ENCODE data around the gene SEC31B.

SEC31B gene

DNA sequence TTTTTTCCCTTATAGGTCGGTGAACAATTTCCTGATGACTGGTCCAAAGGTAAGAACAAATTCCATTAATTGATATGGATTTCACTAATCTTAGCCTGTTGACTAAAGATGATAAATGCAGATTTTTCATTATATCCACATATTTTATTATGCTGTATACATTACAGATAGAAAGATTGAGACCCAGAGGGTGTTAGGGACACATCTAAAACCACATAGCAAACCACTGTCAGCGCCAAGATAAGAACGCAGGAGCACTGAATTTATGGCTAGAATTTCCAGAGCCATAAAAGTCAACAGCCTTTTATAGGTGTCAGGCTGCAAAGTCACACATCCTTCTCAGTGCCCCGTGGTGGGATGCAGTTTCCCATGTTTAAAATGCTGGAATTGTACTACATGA lies 40.6 kb downstream of the SEC31B start:
- Histone ChIP-seq H3K4me3 (ENCODE audit: low read depth, low read length) (no peak overlapping the region), H3K27me3 (ENCODE audit: insufficient read depth, low read depth, severe bottlenecking) (peaks cover 46% of the 10 kb centered on the region), H3K36me3 (no peaks in the 10 kb centered on the region), H3K9me3 (ENCODE audit: severe bottlenecking) (no peaks in the 10 kb centered on the region), H3K27ac (no peak overlapping the region)
- TF ChIP-seq, protein P1, sequence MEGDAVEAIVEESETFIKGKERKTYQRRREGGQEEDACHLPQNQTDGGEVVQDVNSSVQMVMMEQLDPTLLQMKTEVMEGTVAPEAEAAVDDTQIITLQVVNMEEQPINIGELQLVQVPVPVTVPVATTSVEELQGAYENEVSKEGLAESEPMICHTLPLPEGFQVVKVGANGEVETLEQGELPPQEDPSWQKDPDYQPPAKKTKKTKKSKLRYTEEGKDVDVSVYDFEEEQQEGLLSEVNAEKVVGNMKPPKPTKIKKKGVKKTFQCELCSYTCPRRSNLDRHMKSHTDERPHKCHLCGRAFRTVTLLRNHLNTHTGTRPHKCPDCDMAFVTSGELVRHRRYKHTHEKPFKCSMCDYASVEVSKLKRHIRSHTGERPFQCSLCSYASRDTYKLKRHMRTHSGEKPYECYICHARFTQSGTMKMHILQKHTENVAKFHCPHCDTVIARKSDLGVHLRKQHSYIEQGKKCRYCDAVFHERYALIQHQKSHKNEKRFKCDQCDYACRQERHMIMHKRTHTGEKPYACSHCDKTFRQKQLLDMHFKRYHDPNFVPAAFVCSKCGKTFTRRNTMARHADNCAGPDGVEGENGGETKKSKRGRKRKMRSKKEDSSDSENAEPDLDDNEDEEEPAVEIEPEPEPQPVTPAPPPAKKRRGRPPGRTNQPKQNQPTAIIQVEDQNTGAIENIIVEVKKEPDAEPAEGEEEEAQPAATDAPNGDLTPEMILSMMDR (IDR thresholded peaks at IDR 0.05; ENCODE audit: low read depth, low read length): no peak
- DNase-seq: no peak

DNA sequence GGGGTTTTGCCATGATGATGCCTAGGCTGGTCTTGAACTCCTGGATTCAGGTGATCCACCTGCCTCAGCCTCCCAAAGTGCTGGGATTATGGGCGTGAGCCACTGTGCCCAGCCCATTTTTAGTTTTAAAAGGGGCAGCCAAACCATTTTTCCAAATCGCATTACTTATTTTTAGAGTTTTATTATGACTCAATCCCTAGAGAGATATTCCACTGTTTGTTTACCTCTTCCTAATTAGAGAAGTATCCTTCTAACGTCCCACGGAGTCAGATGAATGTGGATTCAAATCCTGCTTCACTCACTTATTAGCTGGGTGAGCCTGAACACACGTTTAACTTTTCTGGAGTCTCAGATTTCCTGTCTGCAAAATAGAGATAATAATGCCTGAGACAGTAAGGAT lies 41.7 kb downstream of the SEC31B start:
- TF ChIP-seq, protein P1 (IDR thresholded peaks at IDR 0.05; ENCODE audit: low read depth, low read length): no peak
- H3K4me3 ChIP-seq (ENCODE audit: low read depth, low read length): no peak overlapping the region
- no peak overlapping the region for H3K27ac ChIP-seq
- H3K36me3 ChIP-seq: no peaks in the 10 kb centered on the region
- H3K27me3 ChIP-seq (ENCODE audit: insufficient read depth, low read depth, severe bottlenecking): peaks cover 40% of the 10 kb centered on the region
- no peak for DNase-seq
- no peaks in the 10 kb centered on the region for H3K9me3 ChIP-seq (ENCODE audit: severe bottlenecking)

DNA sequence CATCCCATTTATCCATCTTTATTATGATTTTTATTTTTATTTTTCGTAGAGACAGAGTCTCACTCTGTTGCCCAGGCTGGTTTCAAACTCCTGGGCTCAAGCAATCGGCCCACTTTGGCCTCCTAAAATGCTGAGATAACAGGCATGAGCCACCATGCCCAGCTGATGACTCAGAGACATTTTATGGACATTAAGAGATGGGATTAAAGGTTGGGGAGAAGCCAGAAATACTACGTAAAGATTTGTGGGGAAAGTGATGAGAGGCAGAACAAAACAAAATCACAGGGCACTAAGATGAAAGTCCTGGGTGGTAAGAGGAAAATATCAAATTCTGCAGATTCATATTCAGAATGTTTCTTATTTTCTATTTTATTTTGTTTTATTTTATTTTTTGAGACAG lies 49.3 kb downstream of the SEC31B start:
- TF ChIP-seq, protein P1 (IDR thresholded peaks at IDR 0.05; ENCODE audit: low read depth, low read length): no peak
- Histone ChIP-seq H3K27me3 (ENCODE audit: insufficient read depth, low read depth, severe bottlenecking) (no peaks in the 10 kb centered on the region), H3K27ac (no peak overlapping the region), H3K36me3 (no peaks in the 10 kb centered on the region; the same call in 1 of the 2 replicates), H3K9me3 (ENCODE audit: severe bottlenecking) (no peaks in the 10 kb centered on the region), H3K4me3 (ENCODE audit: low read depth, low read length) (no peak overlapping the region)
- no peak for DNase-seq

DNA sequence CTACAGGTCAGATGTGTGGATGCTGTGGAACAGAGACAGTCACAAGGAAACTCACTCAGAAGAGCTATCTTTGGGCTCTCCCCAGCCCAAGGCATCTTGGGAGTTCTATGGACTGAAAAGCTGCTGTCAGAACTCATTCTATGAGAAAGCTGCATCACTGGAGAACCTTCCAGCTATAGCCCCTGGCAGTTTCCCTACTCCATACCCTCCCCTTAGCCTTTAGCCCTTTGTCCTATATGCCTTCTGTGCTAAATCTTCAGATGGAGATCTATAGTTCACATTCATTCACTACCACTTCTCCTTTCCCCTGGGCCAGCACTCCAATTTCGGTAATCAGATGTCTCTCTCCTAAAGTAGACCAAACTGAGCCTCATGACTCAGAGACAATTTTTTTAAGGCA lies 49.9 kb downstream of the SEC31B start:
- H3K36me3 ChIP-seq: no peaks in the 10 kb centered on the region; the same call in 1 of the 2 replicates
- no peaks in the 10 kb centered on the region for H3K27me3 ChIP-seq (ENCODE audit: insufficient read depth, low read depth, severe bottlenecking)
- no peak overlapping the region for H3K4me3 ChIP-seq (ENCODE audit: low read depth, low read length)
- DNase-seq: no peak
- H3K9me3 ChIP-seq (ENCODE audit: severe bottlenecking): no peaks in the 10 kb centered on the region
- TF ChIP-seq, protein P1 (IDR thresholded peaks at IDR 0.05; ENCODE audit: low read depth, low read length): no peak
- no peak overlapping the region for H3K27ac ChIP-seq

DNA sequence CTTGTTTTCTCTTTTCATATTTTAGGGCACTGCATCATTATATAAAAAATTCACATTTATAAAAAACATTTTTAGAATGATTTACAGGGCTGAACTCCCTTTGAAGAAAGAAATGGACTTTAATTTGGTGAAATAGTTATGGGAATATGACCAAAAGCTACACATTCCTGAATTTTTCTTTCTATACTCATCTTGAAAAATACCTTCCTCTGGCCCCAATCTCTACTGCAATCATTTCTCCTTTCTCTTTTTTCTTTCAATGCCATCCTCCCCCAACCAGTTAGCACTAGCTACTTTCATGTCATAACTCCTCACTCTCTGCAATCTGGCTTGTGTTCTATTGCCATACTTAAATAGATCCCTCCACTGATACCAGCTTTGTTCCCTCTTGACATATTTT lies 50.7 kb downstream of the SEC31B start:
- no peak for DNase-seq
- no peak overlapping the region for H3K4me3 ChIP-seq (ENCODE audit: low read depth, low read length)
- TF ChIP-seq, protein P1 (IDR thresholded peaks at IDR 0.05; ENCODE audit: low read depth, low read length): no peak
- no peaks in the 10 kb centered on the region; the same call in 1 of the 2 replicates for H3K36me3 ChIP-seq
- H3K9me3 ChIP-seq (ENCODE audit: severe bottlenecking): no peaks in the 10 kb centered on the region
- no peak overlapping the region for H3K27ac ChIP-seq
- H3K27me3 ChIP-seq (ENCODE audit: insufficient read depth, low read depth, severe bottlenecking): no peaks in the 10 kb centered on the region

DNA sequence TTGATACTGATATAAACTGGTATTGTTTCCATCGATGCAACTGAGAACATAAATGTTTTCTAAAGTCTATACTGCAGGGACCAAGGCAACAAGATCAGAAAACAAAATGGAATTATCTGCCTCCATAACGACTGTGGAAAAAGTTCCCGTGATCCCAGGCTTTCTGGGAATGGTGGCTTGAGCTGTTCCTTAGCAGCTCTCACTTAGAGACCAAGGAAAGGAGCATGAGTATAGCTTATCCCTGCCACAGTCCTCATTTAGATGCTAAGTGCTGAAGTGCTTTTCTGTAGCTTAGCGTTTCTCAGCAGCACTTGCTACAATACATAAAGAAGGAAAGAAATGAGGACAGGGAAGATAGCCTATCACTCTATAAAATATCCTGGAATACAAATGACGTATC lies 51.3 kb downstream of the SEC31B start:
- H3K27ac ChIP-seq: no peak overlapping the region
- no peaks in the 10 kb centered on the region for H3K27me3 ChIP-seq (ENCODE audit: insufficient read depth, low read depth, severe bottlenecking)
- no peak for DNase-seq
- H3K4me3 ChIP-seq (ENCODE audit: low read depth, low read length): no peak overlapping the region
- H3K9me3 ChIP-seq (ENCODE audit: severe bottlenecking): no peaks in the 10 kb centered on the region
- TF ChIP-seq, protein P1 (IDR thresholded peaks at IDR 0.05; ENCODE audit: low read depth, low read length): no peak
- no peaks in the 10 kb centered on the region; the same call in 1 of the 2 replicates for H3K36me3 ChIP-seq
